ENCODE measurements around the gene ALOX15B. TPM values are rescaled to one million over a fixed set of nuclear protein-coding genes. Genes with fewer than 3 reads are reported as not detected.

The ALOX15B gene
- polyA plus RNA-seq, 1 donor from 2014 or later = not detected

- H3K27ac ChIP-seq (ENCODE audit: low read length) = no peak overlapping the region
- no peaks in the 10 kb centered on the region for H3K36me3 ChIP-seq (ENCODE audit: insufficient read depth, low read length)
- peaks cover 65% of the 10 kb centered on the region for H3K27me3 ChIP-seq (ENCODE audit: insufficient read depth, low read depth, low read length)
- H3K4me3 ChIP-seq (ENCODE audit: low read length) = no peak overlapping the region
- TF ChIP-seq REST (IDR thresholded peaks at IDR 0.05; ENCODE audit: borderline replicate concordance) (no peak), EP300 (conservative IDR thresholded peaks at IDR 0.05; ENCODE audit: poor library complexity, severe bottlenecking) (no peak), RAD21 (conservative IDR thresholded peaks at IDR 0.05) (no peak), EZH2 (IDR thresholded peaks at IDR 0.05; ENCODE audit: borderline replicate concordance, insufficient read depth, low read length, poor library complexity, severe bottlenecking) (no peak), MXI1 (conservative IDR thresholded peaks at IDR 0.05; ENCODE audit: poor library complexity, severe bottlenecking) (no peak), TAF1 (IDR thresholded peaks at IDR 0.05; ENCODE audit: low read depth) (no peak)
- H3K9me2 ChIP-seq (ENCODE audit: insufficient read depth, low read length) = no peaks in the 10 kb centered on the region
- no peak overlapping the region for H3K9ac ChIP-seq (ENCODE audit: low read length)
- no peak overlapping the region for H3K4me2 ChIP-seq (ENCODE audit: low read length)
- H4K20me1 ChIP-seq (ENCODE audit: insufficient read depth) = no peaks in the 10 kb centered on the region
- H3K79me2 ChIP-seq (replicated peaks; ENCODE audit: insufficient read depth, low read length) = no peaks in the 10 kb centered on the region
- no peak overlapping the region for H2AFZ ChIP-seq (ENCODE audit: low read depth, low read length)
- no peaks in the 10 kb centered on the region for H3F3A ChIP-seq (ENCODE audit: insufficient read depth, low read length, poor library complexity, severe bottlenecking)
- peaks cover 6% of the 10 kb centered on the region for H3K9me3 ChIP-seq (ENCODE audit: low read length)
Measured at GRCh38 chr17:8003594-8004181, 35.2 kb upstream of the ALOX15B start.

GRCh38 chr17:8004899-8005298 lies 34.0 kb upstream of the ALOX15B start:
- Histone ChIP-seq H3K9ac (ENCODE audit: low read length) (no peak overlapping the region), H4K20me1 (ENCODE audit: insufficient read depth) (no peaks in the 10 kb centered on the region), H3K36me3 (ENCODE audit: insufficient read depth, low read length) (no peaks in the 10 kb centered on the region), H2AFZ (ENCODE audit: low read depth, low read length) (no peak overlapping the region), H3K79me2 (replicated peaks; ENCODE audit: insufficient read depth, low read length) (no peaks in the 10 kb centered on the region), H3K4me2 (ENCODE audit: low read length) (no peak overlapping the region), H3K9me2 (ENCODE audit: insufficient read depth, low read length) (no peaks in the 10 kb centered on the region), H3K27me3 (ENCODE audit: insufficient read depth, low read depth, low read length) (peaks cover 59% of the 10 kb centered on the region), H3F3A (ENCODE audit: insufficient read depth, low read length, poor library complexity, severe bottlenecking) (no peaks in the 10 kb centered on the region), H3K4me3 (ENCODE audit: low read length) (no peak overlapping the region), H3K9me3 (ENCODE audit: low read length) (peaks cover 6% of the 10 kb centered on the region), H3K27ac (ENCODE audit: low read length) (no peak overlapping the region)
- TF ChIP-seq SMC3 (conservative IDR thresholded peaks at IDR 0.05; ENCODE audit: poor library complexity) (no peak), RAD21 (conservative IDR thresholded peaks at IDR 0.05) (no peak), EZH2 (IDR thresholded peaks at IDR 0.05; ENCODE audit: borderline replicate concordance, insufficient read depth, low read length, poor library complexity, severe bottlenecking) (no peak), MXI1 (conservative IDR thresholded peaks at IDR 0.05; ENCODE audit: poor library complexity, severe bottlenecking) (no peak), POLR2AphosphoS5 (IDR thresholded peaks at IDR 0.05) (no peak), TAF1 (IDR thresholded peaks at IDR 0.05; ENCODE audit: low read depth) (no peak), REST (IDR thresholded peaks at IDR 0.05; ENCODE audit: borderline replicate concordance) (no peak), EP300 (conservative IDR thresholded peaks at IDR 0.05; ENCODE audit: poor library complexity, severe bottlenecking) (no peak)
- TF ChIP-seq, protein P1, sequence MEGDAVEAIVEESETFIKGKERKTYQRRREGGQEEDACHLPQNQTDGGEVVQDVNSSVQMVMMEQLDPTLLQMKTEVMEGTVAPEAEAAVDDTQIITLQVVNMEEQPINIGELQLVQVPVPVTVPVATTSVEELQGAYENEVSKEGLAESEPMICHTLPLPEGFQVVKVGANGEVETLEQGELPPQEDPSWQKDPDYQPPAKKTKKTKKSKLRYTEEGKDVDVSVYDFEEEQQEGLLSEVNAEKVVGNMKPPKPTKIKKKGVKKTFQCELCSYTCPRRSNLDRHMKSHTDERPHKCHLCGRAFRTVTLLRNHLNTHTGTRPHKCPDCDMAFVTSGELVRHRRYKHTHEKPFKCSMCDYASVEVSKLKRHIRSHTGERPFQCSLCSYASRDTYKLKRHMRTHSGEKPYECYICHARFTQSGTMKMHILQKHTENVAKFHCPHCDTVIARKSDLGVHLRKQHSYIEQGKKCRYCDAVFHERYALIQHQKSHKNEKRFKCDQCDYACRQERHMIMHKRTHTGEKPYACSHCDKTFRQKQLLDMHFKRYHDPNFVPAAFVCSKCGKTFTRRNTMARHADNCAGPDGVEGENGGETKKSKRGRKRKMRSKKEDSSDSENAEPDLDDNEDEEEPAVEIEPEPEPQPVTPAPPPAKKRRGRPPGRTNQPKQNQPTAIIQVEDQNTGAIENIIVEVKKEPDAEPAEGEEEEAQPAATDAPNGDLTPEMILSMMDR (IDR thresholded peaks at IDR 0.05; ENCODE audit: poor library complexity, severe bottlenecking) = no peak

All from neural cell (in vitro differentiated cells).